ENCODE results near the gene ARMC9.
A peak's percentile ranks its signal among the peaks of the same experiment; 100 is the strongest.

ARMC9 gene

DNA sequence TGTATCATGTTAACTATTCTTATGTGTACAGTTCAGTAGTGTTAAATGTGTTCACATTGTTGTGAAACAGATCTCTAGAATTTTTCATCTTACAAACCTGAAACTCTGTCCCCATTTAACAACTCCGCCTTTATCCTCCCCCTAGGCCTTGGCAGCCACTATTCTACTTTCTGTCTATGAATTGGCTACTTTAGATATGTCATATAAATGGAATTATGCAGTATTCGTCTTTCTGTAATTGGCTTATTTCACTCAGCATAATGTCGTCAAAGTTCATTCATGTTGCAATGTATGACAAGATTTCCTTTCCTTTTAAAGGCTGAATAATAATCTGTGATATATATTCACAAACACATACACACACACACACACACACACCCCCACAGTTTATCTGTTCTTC, 12.4 kb downstream of the ARMC9 start:
- DNase-seq = no peak

DNA sequence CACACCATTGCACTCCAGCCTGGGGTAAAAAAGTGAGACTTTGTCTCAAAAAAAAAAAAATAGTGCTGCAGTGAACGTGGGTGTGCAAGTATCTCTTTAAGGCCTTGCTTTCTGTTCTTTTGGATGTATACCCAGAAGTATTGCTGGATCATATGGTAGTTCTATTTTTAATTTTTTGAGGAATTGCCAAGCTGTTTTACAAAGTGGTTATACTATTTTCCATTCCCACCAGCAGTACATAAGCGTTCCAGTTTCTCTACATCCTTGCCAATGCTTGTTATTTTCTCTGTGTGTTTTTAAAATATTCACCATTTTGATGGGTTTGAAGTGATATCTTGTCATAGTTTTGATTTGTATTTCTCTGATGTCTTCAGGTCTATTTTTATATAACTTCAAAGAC, 13.1 kb downstream of the ARMC9 start:
- no peak for DNase-seq

DNA sequence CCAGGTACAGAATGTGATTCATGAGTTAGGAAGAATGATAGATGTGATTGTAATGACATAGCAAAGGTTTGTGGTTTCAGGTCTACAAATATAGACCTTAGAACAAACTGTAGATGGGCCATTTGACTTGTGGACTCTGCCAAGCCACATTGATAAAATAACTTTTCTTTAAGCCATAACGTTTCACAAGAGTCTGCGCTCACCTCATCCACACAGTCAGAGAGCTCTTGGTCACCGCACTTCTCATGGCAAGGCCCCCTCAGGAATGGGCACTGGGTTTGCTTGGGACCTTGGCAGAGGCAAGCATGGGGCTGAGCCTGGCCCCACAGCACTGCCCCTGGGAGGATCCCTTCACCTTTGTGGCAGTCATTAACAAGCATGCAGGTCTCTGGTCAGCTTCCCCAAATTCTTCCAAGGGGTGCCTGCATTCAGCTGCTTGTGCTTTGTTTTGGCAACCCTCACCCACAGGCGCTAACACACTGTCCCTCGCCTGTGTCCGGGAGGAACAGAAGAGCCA, 14.0 kb downstream of the ARMC9 start:
- no peak for DNase-seq

DNA sequence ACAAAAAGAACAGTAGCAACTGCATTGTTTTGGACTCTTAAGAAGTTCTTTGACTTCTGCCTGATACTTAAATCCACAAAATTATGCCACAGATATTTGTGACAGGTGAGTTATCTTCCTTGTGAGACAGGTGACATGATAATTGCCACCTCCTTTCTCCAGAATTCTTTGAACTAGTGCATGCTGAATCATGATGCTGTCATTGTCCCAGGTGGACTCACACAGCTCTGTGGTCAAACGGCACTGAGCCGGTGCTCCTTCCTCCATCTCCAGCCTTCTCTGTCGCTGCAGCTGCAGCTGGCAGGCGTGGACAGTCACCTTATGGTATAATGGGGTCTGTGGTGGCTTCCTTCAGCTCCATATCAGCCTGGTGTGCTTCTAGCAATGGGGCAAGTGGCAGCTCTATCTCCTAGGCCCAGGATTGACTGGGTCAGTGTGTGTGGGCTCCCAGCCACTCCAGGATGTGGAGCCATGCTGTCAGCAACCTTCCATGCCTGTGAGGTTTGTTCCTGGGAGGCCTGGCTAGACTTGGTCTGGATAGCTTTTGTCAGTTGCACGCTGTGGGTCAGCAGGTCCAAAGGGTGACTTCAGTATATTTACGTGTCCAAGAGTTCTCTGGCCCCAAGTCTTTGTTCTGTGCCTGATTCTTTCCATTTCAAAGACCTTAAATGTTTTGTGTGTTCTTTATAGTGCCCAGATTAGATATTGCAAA, 15.7 kb downstream of the ARMC9 start:
- no peak for DNase-seq

DNA sequence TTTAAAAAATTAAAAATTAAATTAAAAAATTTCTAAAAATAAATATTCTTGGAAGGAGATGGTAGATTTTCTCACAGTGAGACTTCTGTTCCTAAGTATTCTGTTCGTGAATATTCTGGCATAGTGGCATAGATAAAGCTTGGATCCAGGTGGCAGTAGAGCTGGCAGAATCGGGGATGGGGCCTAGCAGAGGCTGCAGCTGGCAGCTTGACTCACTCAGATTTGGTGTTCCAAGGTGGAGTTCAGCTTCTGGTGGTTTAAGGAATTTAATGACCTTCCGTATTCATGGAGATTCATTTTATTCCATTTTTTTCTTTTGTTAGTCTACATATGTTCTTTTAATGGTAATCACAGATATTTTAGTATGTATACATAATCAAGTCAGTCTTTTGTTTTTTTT, 19.9 kb downstream of the ARMC9 start:
- no peak for DNase-seq

DNA sequence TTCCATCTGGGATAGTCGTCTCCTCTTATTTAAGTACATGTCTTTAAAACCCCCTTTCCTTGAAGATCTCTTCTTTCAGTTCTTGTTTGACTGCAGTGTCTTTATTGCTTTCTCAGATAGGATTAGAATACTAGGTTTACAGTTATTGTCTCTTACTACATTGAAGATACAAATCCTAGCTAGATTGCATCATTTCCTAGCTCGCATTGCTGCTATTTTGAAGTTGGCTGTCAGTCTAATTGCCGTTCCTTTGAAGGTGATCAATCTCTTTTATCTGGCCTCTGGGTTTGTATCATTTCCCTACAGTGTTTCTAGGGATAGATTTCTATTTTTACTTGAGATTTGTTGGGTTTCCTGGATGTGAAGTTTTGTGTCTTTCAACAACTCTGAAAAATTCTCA, 20.9 kb downstream of the ARMC9 start:
- DNase-seq = no peak

DNA sequence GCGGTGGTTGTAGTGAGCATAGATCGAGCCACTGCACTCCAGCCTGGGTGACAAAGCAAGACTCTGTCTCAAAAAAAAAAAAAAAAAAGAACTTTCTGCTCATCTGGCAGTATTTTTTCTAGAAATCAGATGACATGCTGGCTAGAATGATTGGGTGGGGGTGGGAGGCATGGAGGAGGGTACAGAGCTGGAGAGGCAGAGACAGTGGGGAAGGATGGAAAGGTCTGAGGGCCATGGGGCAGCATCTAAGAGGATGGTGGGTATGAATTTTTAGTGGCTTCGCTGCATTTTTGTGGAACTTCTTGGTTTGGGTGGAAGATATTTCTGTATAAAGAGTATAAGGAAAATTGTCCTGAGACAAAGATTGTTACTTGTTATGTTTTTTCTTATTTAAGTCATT, 23.3 kb downstream of the ARMC9 start:
- no peak for DNase-seq

DNA sequence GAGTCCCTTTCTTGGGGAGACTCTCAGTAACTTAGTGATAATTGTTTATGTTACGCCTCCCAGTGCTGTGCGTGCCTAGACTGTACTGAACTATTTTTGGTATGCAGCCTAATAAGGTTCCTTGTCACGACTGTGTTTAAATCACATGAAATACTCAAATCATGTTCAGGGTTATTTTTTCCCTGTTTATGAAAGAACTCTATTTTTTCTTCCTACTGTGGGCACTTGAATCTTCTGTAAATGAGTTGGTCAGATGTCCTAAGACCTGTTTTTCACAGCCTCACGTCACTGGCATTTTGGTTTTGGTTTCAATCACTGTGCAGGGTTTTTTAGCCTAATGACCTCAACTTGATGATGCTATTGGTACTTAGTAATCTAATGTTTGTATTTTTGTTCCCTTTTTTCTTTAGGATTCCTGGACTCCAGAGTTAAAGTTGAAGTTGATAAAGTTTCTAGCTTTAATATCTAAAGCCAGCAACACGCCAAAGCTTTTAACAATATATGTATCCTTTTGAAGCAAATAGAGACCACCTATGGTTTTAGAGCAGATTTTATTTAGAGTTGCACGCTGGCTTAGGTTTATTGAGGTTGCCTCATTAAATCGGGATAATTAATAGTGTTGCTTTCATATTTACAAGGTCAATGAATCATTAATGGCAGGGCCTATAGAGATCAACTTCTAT, 24.0 kb downstream of the ARMC9 start:
- no peak for DNase-seq

DNA sequence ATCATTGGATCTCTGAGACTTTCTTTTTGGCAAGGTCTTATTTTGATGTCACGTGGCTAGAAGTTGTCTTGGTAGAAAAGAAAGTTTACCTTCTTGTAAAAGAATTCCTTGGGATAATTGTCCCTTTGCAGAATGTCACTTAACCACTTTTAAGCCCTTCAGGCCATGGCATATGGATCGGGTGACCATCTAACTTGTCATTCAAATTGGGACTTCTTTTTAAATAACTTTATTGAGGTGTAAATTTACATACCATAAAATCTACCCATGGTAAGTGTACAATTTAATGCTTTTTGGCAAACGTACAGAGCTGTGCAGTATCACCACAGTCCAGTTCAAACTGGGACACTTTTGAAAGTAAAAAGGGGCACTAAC, 24.6 kb downstream of the ARMC9 start:
- DNase-seq = no peak

DNA sequence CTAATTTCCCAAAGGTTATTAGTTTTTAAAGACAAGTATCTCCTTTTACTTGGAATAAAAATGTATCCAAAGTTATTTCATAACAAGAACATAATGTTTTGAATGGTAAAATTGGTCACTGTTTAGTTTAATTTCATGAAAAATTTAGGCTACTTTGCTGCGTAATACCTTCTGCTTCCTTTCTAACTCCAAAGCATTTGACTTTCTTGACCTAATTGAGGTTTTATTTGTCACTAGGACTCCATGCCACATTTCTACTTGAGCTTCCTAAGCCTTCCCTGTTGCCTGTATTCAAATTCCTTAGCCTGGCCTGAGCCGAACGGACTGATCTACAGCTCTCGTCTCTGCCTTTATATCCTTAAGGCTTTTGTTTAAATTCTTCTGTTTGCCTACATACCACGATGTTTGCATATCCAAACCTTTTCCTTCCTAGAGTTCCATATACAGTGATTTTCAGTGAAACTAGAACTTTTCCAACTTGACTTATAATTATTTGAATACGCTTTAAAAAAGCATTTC, 25.1 kb downstream of the ARMC9 start:
- DNase-seq = no peak

DNA sequence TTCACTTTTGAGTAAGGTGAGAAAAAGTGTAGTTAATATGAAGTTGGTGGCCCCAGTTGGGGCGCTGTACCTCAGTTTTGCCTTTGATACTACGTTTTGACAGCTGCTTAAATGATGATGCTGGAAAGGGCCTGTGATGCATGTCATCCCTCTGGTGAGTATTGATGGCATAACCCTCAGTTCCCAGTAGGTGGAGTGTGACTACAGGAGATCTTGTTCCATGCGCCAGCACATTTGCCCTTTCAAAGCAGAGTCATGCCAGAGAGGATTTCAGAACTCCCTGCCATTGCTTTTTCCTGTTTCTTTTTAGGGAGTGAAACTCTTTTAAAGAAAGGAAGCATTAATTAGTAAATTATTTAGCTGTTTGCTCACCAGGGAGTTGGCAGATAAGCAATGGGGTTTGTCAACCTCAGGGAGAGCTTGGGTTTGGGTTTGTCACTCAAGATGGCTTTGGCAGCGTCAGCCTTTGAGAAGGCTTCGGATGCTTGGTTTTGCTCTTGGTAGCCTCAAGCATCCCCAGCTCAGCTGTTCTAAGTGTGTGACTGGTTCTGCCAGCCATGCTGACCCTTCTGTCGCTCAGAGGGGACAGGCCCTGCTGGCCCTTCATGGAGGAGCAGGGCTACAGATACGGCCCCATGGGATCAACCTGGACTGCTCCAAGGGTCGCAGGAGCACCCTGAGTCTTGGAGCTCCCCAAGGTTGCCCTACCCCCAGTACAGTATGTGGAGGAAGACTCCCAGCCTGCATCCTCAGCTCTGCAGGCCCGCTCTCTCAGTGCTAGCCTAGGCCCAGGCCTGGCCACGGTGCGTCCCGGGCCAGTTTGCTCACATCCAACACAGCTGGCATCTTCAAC, 29.1 kb downstream of the ARMC9 start:
- DNase-seq = peak; percentile 53

DNA sequence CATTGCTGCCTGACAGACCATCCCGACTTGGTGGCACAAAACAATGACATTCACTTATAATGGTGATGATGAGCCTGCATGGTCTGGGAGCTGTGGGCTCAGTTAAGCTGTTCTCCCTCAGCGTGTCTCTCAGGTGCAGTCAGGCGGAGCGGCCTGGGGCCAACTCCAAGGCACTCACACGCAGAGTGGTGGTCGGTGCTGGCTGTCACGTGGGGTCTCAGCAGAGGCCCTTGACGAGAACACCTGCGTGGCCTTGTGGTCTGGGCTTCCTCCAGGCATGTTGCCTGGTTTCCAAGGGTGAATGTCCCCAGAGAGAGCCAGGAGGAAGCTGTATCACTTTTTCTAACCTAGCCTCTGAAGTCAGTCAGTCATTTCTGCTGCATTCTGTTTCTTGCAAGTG, 29.8 kb downstream of the ARMC9 start:
- DNase-seq = no peak

DNA sequence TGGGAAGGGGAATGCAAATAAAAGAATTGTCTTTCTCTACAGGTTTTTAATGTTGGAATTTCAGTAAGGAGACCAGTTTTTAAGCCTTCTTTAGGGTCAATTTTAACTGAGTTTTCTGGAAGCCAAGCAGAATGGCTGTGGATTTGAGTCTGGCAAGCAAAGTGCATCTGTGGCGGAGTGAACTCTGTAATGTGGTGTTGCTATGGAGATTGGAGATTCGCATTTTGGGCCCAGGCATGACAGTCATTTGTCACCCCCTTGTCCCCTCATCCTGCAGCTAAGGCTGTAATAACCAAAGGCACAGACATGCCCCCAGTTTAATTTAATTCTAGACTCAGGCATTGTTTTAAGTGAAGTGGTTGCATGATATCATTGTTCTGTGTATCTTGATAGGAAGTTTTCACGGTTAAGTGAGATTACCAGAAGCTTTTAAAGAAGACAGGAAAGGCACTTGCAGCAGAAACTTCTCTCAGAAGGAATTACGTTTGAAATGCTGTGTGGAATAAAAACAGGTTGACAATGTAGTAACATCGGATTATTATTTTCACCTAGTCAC, 30.6 kb downstream of the ARMC9 start:
- DNase-seq = no peak

DNA sequence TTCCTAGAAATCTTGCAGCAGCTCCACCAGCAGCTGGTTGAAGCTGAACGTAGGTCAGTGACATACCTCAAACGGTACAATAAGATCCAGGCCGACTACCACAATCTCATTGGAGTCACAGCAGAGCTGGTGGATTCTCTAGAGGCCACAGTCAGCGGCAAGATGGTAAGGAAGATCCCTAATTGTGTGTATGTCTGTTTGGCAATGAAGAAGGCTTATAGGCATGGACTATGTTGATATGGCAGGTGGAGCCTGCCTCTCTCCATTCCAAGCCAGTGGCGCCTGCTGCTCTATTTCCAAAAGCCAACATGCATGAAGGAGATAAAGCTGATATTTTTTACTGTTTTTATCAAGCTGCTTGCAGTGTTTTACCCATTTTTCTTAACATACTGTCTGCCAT, 36.8 kb downstream of the ARMC9 start:
- DNase-seq = no peak

DNA sequence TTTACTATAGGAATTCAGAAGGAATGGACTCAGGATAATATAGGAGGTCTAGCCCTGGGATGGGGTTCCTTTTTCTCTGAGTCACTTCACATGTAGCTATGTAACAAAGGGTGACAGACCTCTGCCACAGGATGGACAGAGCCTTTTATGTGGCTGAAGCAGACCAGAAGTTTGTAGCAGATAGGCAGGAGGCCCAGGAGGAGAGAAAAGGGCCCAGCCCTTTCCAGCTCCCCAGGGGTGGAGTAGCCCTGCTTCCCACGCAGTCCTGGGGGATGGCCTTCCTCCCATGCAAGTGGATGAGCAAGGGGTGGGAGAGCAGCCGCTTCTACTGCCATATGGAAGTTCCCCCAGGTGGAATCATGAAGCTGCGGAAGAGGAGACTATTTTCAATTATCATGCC, 40.3 kb downstream of the ARMC9 start:
- no peak for DNase-seq

DNA sequence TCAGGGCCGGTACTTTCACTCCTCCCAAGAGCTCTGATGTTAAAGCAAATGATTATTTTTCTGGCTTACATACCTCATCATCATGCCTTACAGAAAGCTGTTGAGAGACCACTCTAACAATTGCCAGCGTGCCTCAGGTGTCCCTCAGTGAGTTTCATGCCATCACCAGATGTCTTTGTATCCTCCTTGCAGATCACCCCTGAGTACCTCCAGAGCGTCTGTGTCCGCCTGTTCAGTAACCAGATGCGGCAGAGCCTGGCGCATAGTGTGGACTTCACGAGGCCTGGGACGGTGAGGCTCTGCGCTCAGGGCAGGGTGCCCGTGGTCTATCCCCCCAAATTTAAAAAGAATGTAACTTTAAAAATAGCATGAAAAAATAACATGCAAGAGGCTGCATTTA, 41.3 kb downstream of the ARMC9 start:
- no peak for DNase-seq

DNA sequence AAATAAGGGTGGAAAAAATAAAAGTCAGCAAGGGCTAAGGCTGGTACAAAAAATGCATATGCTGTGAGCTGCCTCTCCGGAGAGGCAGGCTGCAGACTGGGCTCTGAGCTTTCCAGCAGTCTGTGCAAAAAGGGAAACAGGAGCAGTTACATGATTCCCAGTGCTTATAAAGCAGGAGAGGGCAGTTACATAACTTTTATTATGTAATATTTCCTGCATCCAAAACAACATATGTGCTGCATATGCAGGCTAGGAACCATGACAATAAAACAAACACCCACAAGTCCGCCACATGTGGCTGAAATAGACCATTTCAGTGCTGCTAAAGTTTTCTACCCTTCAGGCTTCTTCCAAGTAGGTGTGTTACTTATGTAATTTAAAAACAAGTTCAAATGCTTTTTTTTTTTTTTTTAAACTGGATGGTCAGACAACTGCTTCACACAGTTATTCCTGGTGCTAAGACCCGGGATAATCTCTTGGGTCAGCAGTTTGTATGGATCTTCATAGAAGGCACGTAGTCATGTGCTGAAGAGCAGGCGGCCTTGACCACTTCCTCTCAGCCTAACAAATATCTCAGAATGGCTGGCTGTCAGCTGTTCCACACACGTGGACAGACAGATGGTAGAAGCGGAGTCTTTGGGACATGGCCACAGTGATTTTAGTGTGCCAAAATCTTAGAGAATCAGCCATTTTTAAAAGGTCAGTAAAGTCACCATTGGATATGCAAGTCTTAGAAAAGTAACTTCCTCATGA, 43.5 kb downstream of the ARMC9 start:
- DNase-seq = no peak

DNA sequence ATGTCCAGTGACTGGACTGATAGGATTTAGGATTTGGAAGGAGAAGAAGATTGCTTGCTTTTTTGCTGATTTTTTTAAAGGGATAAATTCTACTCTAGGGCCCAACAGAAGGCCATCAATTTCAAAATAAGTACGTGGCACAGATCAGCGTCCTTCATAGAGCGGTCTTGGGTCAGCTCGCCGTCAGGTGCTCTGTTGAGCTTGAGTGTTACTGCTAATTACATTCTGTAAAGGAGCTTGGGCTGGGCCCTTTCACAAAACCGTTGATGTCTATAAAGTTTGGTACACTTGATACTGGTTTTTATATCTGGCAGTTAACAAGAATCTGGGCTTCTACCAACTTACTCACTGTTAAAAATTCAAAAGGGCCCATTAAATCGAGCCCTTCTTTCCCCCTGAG, 45.4 kb downstream of the ARMC9 start:
- no peak for DNase-seq

DNA sequence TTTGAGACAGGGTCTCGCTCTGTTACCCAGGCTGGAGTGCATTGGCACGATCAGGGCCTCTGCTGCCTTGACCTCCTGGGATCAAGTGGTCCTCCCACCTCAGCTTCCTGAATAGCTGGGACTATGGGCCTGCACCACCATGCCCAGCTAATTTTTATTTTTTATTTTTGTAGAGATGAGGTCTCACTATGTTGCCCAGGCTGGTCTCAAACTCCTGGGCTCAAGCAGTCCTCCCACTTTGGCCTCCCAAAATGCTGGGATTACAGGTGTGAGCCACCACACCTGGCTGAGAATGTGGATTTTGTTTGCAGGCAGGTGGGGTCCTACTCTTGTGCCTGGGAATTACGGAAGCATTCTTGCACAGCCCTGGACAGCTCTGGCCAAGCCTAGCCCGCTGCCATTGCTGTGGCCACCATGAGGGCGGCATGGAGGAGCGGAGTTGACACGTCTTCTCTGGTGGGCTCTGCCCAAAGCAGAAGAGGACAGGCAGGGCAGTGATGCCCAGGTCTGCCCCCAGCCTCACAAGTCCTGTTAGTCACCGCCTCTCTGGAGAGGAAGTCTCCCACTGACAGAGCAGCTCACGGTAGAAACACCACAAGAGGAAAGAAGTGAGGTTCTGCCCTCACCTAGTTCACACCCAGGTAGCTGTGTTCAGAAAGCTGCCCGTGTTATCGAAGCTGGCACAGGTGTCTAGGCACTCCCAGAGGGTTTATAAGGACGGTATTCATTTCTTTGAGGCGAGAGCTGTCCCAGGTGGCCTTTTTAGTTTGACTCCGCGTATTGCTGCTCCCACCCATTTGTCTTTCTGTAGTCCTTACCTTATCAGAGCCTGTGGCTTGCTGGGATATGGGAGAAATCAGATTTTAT, 46.2 kb downstream of the ARMC9 start:
- no peak for DNase-seq

DNA sequence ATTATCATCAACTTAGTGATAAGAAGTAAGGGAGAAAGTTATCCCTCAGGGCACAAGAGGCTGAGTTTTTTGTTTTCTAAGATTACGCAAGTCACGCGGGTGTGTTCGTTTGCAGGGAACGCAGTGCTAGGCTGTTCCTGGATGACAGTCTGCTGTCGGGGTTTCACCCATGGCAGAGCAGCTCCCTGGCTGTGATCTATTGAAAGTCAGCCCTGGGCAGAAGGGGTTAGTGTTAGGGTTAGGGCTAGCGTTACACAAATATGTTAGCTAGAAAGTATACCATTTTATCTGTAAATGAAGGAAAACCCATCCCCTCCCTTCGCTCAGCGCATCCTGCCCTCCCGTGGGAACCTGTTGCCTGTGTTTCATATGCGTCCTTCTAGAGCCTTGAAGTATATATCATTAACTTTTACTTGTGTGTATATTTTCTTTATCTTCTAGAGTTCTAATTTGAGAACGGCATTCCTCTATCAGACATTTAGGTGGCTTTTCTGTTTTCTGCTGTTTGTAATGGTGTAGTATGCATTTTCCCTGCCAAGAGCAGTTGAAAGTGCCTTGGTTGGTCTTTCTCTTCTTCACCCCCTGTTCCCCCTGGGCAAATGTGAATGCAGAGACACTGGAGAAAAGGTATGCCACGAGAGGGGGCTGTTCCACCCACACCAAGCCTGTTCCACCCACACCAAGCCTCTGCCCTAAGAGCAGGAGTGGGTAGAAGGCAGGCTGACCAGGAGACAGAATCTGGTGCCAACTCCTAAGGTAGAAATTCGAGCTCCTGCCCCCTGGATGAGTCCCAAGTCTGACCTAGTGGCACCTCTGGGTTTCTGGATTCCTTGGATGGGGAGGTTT, 47.0 kb downstream of the ARMC9 start:
- no peak for DNase-seq

All from stimulated activated CD4-positive, alpha-beta T cell treated with anti-CD3 and anti-CD28 coated beads, Interleukin-15, amount 100 ng/mL, for 24 hours (primary cell).